Measurements from ENCODE around the gene IL18BP. TPM values are rescaled to one million over a fixed set of nuclear protein-coding genes. Genes with fewer than 3 reads are reported as not detected.

Gene IL18BP
- 18.2 TPM for total RNA-seq (2021; ENCODE audit: unreplicated experiment)
- 7.9 TPM for polyA plus RNA-seq (2012; ENCODE audit: insufficient read length)
- percentile 84 among the genes with signal in this experiment for Bru-seq, nascent RNA
- percentile 96 among the genes with signal in this experiment for BruChase-seq, experiment 1, labeled RNA remaining after a 2-hour chase
- BruChase-seq, experiment 2, labeled RNA remaining after a 6-hour chase: percentile 92 among the genes with signal in this experiment
- long read RNA-seq, partial matches to known transcripts: 0 of 2 reads
- long read RNA-seq, other reads (novel, unspliced or antisense): 0 of 2 reads

GRCh38 chr11:71998649-71999310 lies at the start of gene IL18BP:
IL18BP (plus strand) TSS chr11:71998909; CDS start chr11:71999985, 1,076 bp downstream.
- H3K36me3 ChIP-seq (ENCODE audit: control insufficient read depth, insufficient read depth, low read length): peaks cover 2% of the 10 kb centered on the region; the same call in 1 of the 2 replicates
- POLR2A ChIA-PET: no interaction called here
- intact Hi-C loops (cut with micrococcal nuclease; ENCODE audit: unreplicated experiment): no loop called here
- H3K27ac ChIP-seq (ENCODE audit: low read length): no peak within 1 kb of the TSS
- no peak within 1 kb of the TSS for H3K4me3 ChIP-seq (ENCODE audit: low read depth in 2 of 2, low read length in 2 of 2)
- BruUV-seq (replicated peaks): no TSS peak
- no peaks in the 10 kb centered on the region for H3K4me1 ChIP-seq (ENCODE audit: control insufficient read depth, insufficient read depth, low read length)
- in situ Hi-C loops (cut with HindIII; ENCODE audit: low pct_unique_long_range_greater_than_20kb, low sequenced_read_pairs): no loop called here
- DNase-seq (ENCODE audit: low read depth, low spot score) (no peak), ATAC-seq (no peak)
- no peak for TF ChIP-seq CTCF (IDR thresholded peaks at IDR 0.05)
- no peaks in the 10 kb centered on the region for H3K27me3 ChIP-seq (ENCODE audit: control insufficient read depth, insufficient read depth, low read length)
- CTCF ChIA-PET: interaction anchor here (0.6 kb wide), 1 partner anchor 91 kb away, joined by 3 read pairs; no protein-coding TSS in a partner anchor
- H3K9me3 ChIP-seq (ENCODE audit: control insufficient read depth, insufficient read depth, low read depth, low read length): no peaks in the 10 kb centered on the region

GRCh38 chr11:71949034-71949433 lies 49.7 kb upstream of the IL18BP start:
- in situ Hi-C loops (cut with HindIII; ENCODE audit: low pct_unique_long_range_greater_than_20kb, low sequenced_read_pairs): no loop called here
- no peak for DNase-seq (ENCODE audit: low read depth, low spot score)
- H3K4me1 ChIP-seq (ENCODE audit: control insufficient read depth, insufficient read depth, low read length): peaks cover 33% of the 10 kb centered on the region
- ATAC-seq: no peak
- no peaks in the 10 kb centered on the region for H3K27me3 ChIP-seq (ENCODE audit: control insufficient read depth, insufficient read depth, low read length)
- H3K4me3 ChIP-seq (ENCODE audit: low read depth in 2 of 2, low read length in 2 of 2): no peak overlapping the region
- peak overlapping the region; percentile 26; the same call in 1 of the 2 replicates for H3K27ac ChIP-seq (ENCODE audit: low read length)
- no peaks in the 10 kb centered on the region for H3K9me3 ChIP-seq (ENCODE audit: control insufficient read depth, insufficient read depth, low read depth, low read length)
- no peaks in the 10 kb centered on the region for H3K36me3 ChIP-seq (ENCODE audit: control insufficient read depth, insufficient read depth, low read length)
- CTCF ChIA-PET: interaction anchor here (0.6 to 0.7 kb wide), 3 partner anchors 75 to 1498 kb away, joined by 3 to 4 read pairs (median 4); no protein-coding TSS in a partner anchor
- intact Hi-C loops (cut with micrococcal nuclease; ENCODE audit: unreplicated experiment): no loop called here
- POLR2A ChIA-PET: no interaction called here
- TF ChIP-seq SIN3A (IDR thresholded peaks at IDR 0.05; ENCODE audit: borderline replicate concordance, insufficient read depth, low read depth, low read length): no peak
- no peak for TF ChIP-seq REST (IDR thresholded peaks at IDR 0.05; ENCODE audit: insufficient read depth in 1 of 2, low read depth in 2 of 2, low read length in 1 of 2)
- TF ChIP-seq CTCF (IDR thresholded peaks at IDR 0.05): no peak
- TF ChIP-seq TCF7L2 (IDR thresholded peaks at IDR 0.05; ENCODE audit: low read depth, low read length): no peak
- TF ChIP-seq POLR2AphosphoS5 (IDR thresholded peaks at IDR 0.05; ENCODE audit: low read depth, low read length): no peak
- no TSS peak for BruUV-seq (replicated peaks)
